GM23338 (cell line): Measurements from ENCODE around the gene MIER3.

Experiments used
- CREB1 ChIP-seq: fragments of 250-450 bp; sonication (Bioruptor Pico); IDR thresholded peaks from 2 replicates; pipeline ENCODE4 v1.5.0; 2020; ENCODE audit warnings: low read depth, mild to moderate bottlenecking, moderate library complexity
- CTCF ChIP-seq, 2 experiments: fragments of 200-600 bp in 1 of 2; sonication (generic) in 1 of 2; conservative IDR thresholded peaks; 2 replicates each; pipeline versions ENCODE4 v1.5.1 to v1.6.1; 2016 to 2017; ENCODE audit warnings: antibody characterized with exemption in 2 of 2, low read depth in 2 of 2, mild to moderate bottlenecking in 2 of 2, moderate library complexity in 1 of 2
- ETS1 ChIP-seq: IDR thresholded peaks from 2 replicates; pipeline ENCODE4 v1.6.1; 2016; ENCODE audit warnings: antibody characterized with exemption
- EZH2 ChIP-seq: fragments of 200-600 bp; sonication (generic); IDR thresholded peaks from one replicate; pipeline ENCODE4 v1.8.0; 2017; ENCODE audit warnings: antibody characterized with exemption, mild to moderate bottlenecking, low read depth; ENCODE audit not compliant: unreplicated experiment
- EZH2phosphoT487 ChIP-seq: fragments of 200-600 bp; sonication (generic); IDR thresholded peaks from one replicate; pipeline ENCODE4 v1.8.1; 2018; ENCODE audit warnings: antibody characterized with exemption; ENCODE audit not compliant: unreplicated experiment
- JUNB ChIP-seq: IDR thresholded peaks from one replicate; pipeline ENCODE4 v1.6.1; 2016; ENCODE audit warnings: antibody characterized with exemption; ENCODE audit not compliant: unreplicated experiment
- NANOG ChIP-seq: IDR thresholded peaks from 2 replicates; pipeline ENCODE4 v1.6.1; 2016; ENCODE audit warnings: antibody characterized with exemption, borderline replicate concordance
- POLR2AphosphoS5 ChIP-seq: IDR thresholded peaks from 2 replicates; pipeline ENCODE4 v1.6.1; 2016; ENCODE audit warnings: antibody characterized with exemption, low read depth
- REST ChIP-seq: IDR thresholded peaks from one replicate; pipeline ENCODE4 v1.6.1; 2018; ENCODE audit warnings: antibody characterized with exemption; ENCODE audit not compliant: unreplicated experiment
- STAT1 ChIP-seq: IDR thresholded peaks from one replicate; pipeline ENCODE4 v1.6.1; 2016; ENCODE audit warnings: antibody characterized with exemption; ENCODE audit not compliant: unreplicated experiment
- ZNF114 ChIP-seq: fragments of 250-450 bp; sonication (Bioruptor Pico); IDR thresholded peaks from 2 replicates; pipeline ENCODE4 v1.5.0; 2020; ENCODE audit warnings: mild to moderate bottlenecking, moderate library complexity
- ZNF331 ChIP-seq: fragments of 250-450 bp; sonication (Bioruptor Pico); IDR thresholded peaks from 2 replicates; pipeline ENCODE4 v1.5.0; 2020; ENCODE audit warnings: low read depth, mild to moderate bottlenecking, moderate library complexity
- ZNF462 ChIP-seq: fragments of 250-450 bp; sonication (Bioruptor Pico); IDR thresholded peaks from 2 replicates; pipeline ENCODE4 v1.5.0; 2020; ENCODE audit warnings: mild to moderate bottlenecking, moderate library complexity

GRCh38 chr5:56873056-56873455 lies 78.9 kb downstream of the MIER3 start:
- no peak for TF ChIP-seq CTCF (conservative IDR thresholded peaks at IDR 0.05; ENCODE audit: low read depth in 2 of 2)
- TF ChIP-seq POLR2AphosphoS5, result no peak
- no peak for TF ChIP-seq EZH2
- TF ChIP-seq REST, result no peak
- TF ChIP-seq EZH2phosphoT487, result no peak
- TF ChIP-seq ETS1, result no peak
- TF ChIP-seq STAT1, result no peak
- no peak for TF ChIP-seq CREB1
- TF ChIP-seq NANOG, result no peak
- no peak for TF ChIP-seq ZNF331 (CRISPR knock-in tag)
- TF ChIP-seq JUNB, result no peak
- no peak for TF ChIP-seq ZNF114 (CRISPR knock-in tag)
- TF ChIP-seq ZNF462 (CRISPR knock-in tag), result no peak
